Right lobe of liver (tissue), 6 donors: ENCODE measurements around the gene VAX1. TPM values are rescaled to one million over a fixed set of nuclear protein-coding genes. Genes with fewer than 3 reads are reported as not detected.

Experiments used
- ATAC-seq, 4 donors: fragments of 200-7000 bp; cut with Tn5 transposase; one replicate each; pipeline ENCODE4 v1.9.1; 2020; ENCODE audit warnings: mild to moderate bottlenecking in 4 of 4, moderate library complexity in 4 of 4
- DNase-seq, 3 donors: peaks; one replicate each; pipeline ENCODE4 v3.0.0-alpha.2; 2020
- H3K27ac ChIP-seq, 3 donors: fragments of 200-600 bp; one replicate each; pipeline ENCODE4 v1.8.0; 2022
- H3K27me3 ChIP-seq, 2 donors: fragments of 200-600 bp; one replicate each; pipeline ENCODE4 v1.8.0; 2022
- H3K36me3 ChIP-seq, 4 donors: fragments of 200-600 bp; sonication (generic) in 1 of 4; one replicate each; pipeline versions ENCODE4 v1.5.1 to v1.8.0; 2017 to 2022; ENCODE audit warnings: control low read depth in 1 of 4
- H3K4me1 ChIP-seq, 4 donors: fragments of 200-600 bp; sonication (generic) in 1 of 4; one replicate each; pipeline versions ENCODE4 v1.5.1 to v1.8.0; 2017 to 2022; ENCODE audit warnings: control low read depth in 1 of 4
- H3K4me3 ChIP-seq, 3 donors: fragments of 200-600 bp; one replicate each; pipeline ENCODE4 v1.8.0; 2022
- H3K9me3 ChIP-seq, 4 donors: fragments of 200-600 bp; sonication (generic) in 1 of 4; one replicate each; pipeline versions ENCODE4 v1.5.1 to v1.8.0; 2017 to 2022; ENCODE audit warnings: control low read depth in 1 of 4
- POLR2A ChIP-seq: fragments of 450-650 bp; IDR thresholded peaks from one replicate; pipeline ENCODE4 v1.6.1; 2017; ENCODE audit warnings: antibody characterized with exemption, mild to moderate bottlenecking
- WGBS: methylation state at CpG from one replicate; pipeline ENCODE4 v1.1.6; 2018; ENCODE audit warnings: low coverage, low lambda C conversion rate; ENCODE audit not compliant: insufficient coverage; ENCODE audit errors: missing lambda C conversion rate; 5-methylcytosine and 5-hydroxymethylcytosine counted together
- intact Hi-C, 2 donors: fragments of 100-400 bp; cut with DNase I; formaldehyde crosslinking; loops; one replicate each; pipeline versions ENCODE4 v1.11.2 to v1.14.1; 2022
- total RNA-seq, 6 experiments: library from RNA; depleted of rRNA in 2 of 6; stranded (reverse); fragments of >200 nt in 2 of 6; fragmentation: NEBNext Ultra II Directional in 3 of 6; extraction: Animal tissue kit (Norgen Biotek cat#: 25700) in 3 of 6; gene quantifications; one replicate each; pipeline versions ENCODE4 v1.1.0 to v1.2.4, GENCODE V29; 2016 to 2023
- TF ChIP-seq, protein P1 (sequence below), 4 donors: fragments of 200-600 bp in 3 of 4; fragments of 450-650 bp in 1 of 4; IDR thresholded peaks; one replicate each; pipeline versions ENCODE4 v1.5.1 to v1.8.0; 2016 to 2022; ENCODE audit warnings: antibody characterized with exemption in 4 of 4, mild to moderate bottlenecking in 2 of 4
- donor health status: DM: no; HTN: yes; CAD: no.
- donor health status: DM: no; HTN: no; CAD: no.
- donor health status: DM: no; HTN: no; CAD: no.
- donor health status: DM: no; HTN: yes; CAD: no.
- donor health status: DM: no; HTN: yes; CAD: no.

Gene VAX1
- total RNA-seq, 6 experiments from 2014 or later: not detected

DNA sequence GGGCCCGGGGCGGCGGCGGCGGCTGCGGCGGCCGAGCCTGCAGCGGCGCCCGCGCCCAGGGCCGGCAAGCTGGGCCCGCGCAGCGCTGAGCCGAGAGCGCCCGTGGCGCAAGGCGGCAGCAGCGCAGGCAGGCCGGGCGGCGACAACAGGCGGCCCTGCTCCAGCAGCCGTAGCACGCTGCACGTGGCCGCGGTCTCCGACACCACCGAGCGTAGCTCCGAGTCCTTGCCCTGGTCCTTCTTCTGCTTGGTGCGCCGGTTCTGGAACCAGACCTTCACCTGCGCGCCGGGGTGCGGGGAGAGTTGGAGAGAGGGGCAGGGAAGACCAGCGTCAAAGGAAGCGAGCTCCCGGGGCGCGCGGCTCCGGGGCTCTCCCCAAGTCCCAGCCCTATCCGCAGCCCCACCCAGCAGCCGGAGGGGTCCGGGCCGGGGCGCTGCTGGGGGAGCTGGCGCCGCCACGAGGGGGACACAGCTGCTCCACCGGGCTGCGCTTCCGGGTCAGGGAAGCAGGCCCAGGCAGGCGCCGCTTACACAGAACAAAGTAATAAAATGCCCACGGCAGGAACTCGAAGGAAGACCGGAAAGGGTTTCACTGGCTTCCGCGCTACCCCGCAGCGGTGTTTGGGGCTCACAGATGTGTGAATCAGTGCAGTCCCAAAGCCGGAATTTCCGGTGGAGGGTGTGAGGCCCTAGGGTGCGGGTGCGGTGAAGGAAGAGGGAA, 3.6 kb downstream of the VAX1 start:
- peaks cover 22 to 50% of the 10 kb centered on the region in 2 donors for H3K27me3 ChIP-seq
- TF ChIP-seq, protein P1, sequence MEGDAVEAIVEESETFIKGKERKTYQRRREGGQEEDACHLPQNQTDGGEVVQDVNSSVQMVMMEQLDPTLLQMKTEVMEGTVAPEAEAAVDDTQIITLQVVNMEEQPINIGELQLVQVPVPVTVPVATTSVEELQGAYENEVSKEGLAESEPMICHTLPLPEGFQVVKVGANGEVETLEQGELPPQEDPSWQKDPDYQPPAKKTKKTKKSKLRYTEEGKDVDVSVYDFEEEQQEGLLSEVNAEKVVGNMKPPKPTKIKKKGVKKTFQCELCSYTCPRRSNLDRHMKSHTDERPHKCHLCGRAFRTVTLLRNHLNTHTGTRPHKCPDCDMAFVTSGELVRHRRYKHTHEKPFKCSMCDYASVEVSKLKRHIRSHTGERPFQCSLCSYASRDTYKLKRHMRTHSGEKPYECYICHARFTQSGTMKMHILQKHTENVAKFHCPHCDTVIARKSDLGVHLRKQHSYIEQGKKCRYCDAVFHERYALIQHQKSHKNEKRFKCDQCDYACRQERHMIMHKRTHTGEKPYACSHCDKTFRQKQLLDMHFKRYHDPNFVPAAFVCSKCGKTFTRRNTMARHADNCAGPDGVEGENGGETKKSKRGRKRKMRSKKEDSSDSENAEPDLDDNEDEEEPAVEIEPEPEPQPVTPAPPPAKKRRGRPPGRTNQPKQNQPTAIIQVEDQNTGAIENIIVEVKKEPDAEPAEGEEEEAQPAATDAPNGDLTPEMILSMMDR (IDR thresholded peaks at IDR 0.05): no peak
- no peak for TF ChIP-seq POLR2A
- ATAC-seq (peak; percentile 20 to 54 (median 33)), DNase-seq (no peak)
- H3K36me3 ChIP-seq: no peaks in the 10 kb centered on the region
- H3K4me1 ChIP-seq: peaks cover 0 to 31% (median 3%) of the 10 kb centered on the region in 4 donors
- no peak overlapping the region for H3K27ac ChIP-seq
- H3K4me3 ChIP-seq: no peak overlapping the region
- intact Hi-C loops: no loop called here
- 12% methylated on average over 18 of the region's 72 CpGs for WGBS
- no peaks in the 10 kb centered on the region for H3K9me3 ChIP-seq

DNA sequence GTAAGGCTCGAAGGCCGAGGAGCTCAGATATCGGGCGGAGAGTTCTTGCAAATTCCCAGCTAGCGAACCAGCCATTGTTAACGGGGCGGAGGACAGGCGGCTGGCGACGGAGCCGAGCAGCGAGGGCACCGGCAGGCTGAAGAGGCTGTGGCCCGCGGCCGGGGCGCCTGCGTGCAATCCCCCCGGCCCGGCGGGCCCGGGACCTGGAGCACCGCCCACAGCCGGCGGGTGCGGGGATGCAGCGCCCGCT, 4.1 kb downstream of the VAX1 start:
- H3K4me1 ChIP-seq: peaks cover 0 to 31% (median 3%) of the 10 kb centered on the region in 4 donors
- TF ChIP-seq POLR2A: no peak
- peaks cover 22 to 50% of the 10 kb centered on the region in 2 donors for H3K27me3 ChIP-seq
- ATAC-seq: no peak
- intact Hi-C loops: no loop called here
- H3K27ac ChIP-seq: no peak overlapping the region
- no peak overlapping the region for H3K4me3 ChIP-seq
- 7% methylated on average over 10 of the region's 28 CpGs for whole genome bisulfite sequencing
- H3K36me3 ChIP-seq: no peaks in the 10 kb centered on the region
- no peak for DNase-seq
- no peaks in the 10 kb centered on the region for H3K9me3 ChIP-seq

DNA sequence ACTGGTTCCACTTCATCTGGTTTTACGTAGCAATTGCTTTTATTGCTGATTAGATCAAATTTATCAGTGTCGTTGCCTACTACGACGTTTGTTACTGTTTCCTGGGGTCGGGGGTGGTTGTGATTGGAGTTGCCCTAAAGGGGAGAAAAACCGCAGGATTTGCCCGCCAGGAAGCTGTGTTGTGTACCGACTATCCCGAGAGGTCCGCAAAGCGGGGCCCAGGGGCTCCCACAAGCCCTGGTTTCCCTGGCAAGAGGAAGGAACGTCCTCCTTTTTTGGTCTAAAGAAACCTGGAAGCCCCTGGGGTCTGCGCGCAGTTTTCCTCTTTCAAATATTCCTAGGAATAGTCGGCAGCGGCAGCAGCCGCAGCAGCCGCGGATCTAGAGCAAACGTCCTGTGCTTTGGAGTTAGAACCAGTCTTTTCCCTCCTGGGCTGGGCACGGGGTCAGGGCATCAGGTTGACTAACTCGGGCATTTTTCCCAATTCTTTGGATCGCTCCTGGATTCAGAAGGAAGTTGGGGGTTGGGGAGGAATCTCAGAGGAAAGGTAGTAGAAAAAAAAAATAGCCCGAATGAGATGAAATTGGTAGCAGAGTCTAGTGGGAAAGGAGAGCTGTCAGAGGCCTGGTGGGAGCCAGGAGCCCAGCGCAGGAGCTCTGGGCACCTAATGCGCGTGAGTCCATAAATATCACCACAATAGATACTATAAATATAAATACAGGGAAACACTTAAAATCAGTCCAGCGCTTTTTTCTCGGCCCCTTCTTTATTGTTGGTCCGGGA, 4.6 kb downstream of the VAX1 start:
- ATAC-seq (no peak), DNase-seq (no peak)
- intact Hi-C loops: no loop called here
- no peaks in the 10 kb centered on the region for H3K36me3 ChIP-seq
- peaks cover 0 to 30% (median 3%) of the 10 kb centered on the region in 4 donors for H3K4me1 ChIP-seq
- TF ChIP-seq POLR2A: no peak
- TF ChIP-seq, protein P1 (IDR thresholded peaks at IDR 0.05): no peak
- H3K4me3 ChIP-seq: no peak overlapping the region
- H3K27ac ChIP-seq: no peak overlapping the region
- no peaks in the 10 kb centered on the region for H3K9me3 ChIP-seq
- WGBS: 6% methylated on average over 30 of the region's 30 CpGs
- peaks cover 22 to 50% of the 10 kb centered on the region in 2 donors for H3K27me3 ChIP-seq

DNA sequence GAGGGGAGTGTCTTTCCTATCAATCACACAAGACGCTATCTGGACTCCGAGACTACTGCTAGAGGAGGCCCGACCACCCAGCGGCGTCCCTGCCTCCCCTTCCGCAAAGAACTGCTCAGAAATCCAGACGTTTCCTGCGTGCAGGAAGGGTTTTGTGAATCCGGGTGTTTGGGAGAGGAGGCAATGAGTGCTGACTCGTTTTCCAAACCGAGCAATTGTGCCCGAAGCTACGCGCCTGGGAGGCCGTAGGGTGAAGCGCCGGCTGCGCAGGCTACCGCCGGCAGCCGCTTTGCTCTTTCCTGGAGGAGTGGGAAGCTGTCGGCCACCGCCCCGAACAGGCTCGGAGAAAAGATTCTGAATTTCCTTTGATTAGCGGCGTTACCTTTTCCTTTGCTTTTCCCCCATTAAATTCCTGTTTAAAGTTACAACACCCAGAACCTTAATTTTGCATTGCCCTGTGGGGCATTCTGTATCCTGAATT, 5.3 kb downstream of the VAX1 start:
- H3K27me3 ChIP-seq: peaks cover 22 to 50% of the 10 kb centered on the region in 2 donors
- intact Hi-C loops: no loop called here

More for the DNA sequence above, 5.3 kb downstream of the VAX1 start:
- H3K9me3 ChIP-seq: no peaks in the 10 kb centered on the region
- DNase-seq (no peak), ATAC-seq (no peak)
- WGBS: 10% methylated on average over 6 of the region's 27 CpGs
- no peak for TF ChIP-seq POLR2A
- TF ChIP-seq, protein P1 (IDR thresholded peaks at IDR 0.05): no peak
- peaks cover 0 to 25% (median 3%) of the 10 kb centered on the region in 4 donors for H3K4me1 ChIP-seq
- H3K36me3 ChIP-seq: no peaks in the 10 kb centered on the region
- no peak overlapping the region for H3K27ac ChIP-seq
- H3K4me3 ChIP-seq: no peak overlapping the region
